GM10847 (cell line): ENCODE data around the gene CD7.

Experiments used
- POLR2A ChIP-seq: IDR thresholded peaks from 2 replicates; pipeline ENCODE4 v1.6.1; 2011; ENCODE audit not compliant: insufficient read length; ENCODE audit errors: extremely low read depth

The CD7 gene

DNA sequence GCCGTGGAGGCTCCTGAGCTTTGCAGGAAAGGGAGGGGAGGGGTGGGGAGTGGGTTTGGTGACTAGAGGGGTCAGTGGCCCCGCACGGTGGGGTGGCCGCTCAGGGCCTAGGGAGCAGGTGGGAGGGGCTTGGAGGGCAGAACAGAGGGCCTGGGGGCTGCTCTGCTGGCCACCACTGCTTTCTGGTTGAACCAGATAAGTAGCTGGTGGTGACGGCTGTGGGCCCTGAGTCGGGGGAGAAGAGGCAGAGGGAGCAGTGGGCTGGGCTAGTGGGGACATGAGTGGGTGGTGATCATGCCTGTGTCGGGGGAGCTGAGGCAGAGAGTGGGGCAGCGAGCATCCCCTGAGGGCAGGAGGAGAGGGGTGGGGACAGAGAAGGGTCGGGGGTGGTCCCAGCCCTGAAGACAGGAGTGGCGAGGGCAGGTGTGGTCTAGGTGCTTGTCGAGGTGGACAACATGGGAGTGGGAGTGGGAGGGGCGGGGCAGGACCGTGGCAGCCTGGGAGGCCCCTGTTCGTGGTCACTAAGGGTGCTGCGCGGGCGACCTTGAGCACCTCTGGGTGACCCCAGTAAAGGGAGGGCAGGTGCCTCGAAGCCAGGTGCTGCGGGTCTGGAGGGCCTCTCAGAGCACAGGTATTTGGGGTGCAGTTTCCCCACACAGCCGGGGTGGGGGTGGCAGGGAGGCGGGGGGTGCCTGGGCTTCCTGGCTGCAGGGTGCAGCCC, 6.3 kb upstream of the CD7 start:
- no peak for TF ChIP-seq POLR2A

DNA sequence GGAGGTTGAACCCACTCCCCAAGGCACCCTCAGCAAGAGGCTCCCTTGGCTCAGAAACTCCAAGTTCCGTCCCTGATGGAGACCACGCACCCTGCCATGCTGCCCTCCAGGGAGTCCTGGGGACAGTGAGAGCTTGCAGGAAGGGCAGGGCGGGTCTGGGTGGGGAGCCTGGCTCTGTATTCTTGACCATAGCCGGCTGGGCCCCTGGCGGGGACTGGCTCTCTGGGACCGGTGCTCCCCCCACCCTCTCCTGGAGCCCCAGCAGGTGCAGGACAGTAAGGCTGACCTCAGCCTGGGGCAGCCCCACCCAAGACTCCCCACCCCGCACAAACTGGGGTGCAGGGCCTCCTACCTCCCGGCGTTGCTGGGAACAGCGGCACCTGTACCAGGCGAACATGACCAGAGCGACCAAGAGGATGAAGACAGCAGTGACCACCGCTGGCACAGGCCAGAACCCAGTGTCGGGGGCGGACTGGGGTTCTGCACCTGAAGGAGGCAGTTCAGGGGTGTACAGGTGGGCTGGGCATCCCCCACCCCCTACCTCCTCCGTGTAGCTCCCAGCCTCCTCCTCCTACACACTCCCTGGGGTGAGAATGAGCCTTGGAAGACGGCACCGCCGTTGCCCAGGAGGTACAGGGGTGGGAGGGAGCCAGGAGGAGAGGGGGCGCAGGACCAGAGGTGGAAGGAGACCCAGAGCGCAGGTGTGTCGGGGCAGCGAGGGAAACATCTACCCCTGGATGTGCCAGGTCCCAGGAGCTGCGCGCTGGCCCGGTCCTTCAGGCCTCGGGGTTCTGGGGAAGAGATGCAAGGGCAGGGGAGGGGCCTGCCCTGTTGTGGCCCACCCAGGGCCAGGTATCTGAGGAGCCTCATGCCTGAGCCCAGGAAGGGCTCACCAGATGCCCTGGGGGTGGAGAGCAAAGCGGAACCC, 5.4 kb upstream of the CD7 start:
- no peak for TF ChIP-seq POLR2A

- TF ChIP-seq POLR2A: no peak
Measured at GRCh38 chr17:82321947-82322466, 4.6 kb upstream of the CD7 start.

DNA sequence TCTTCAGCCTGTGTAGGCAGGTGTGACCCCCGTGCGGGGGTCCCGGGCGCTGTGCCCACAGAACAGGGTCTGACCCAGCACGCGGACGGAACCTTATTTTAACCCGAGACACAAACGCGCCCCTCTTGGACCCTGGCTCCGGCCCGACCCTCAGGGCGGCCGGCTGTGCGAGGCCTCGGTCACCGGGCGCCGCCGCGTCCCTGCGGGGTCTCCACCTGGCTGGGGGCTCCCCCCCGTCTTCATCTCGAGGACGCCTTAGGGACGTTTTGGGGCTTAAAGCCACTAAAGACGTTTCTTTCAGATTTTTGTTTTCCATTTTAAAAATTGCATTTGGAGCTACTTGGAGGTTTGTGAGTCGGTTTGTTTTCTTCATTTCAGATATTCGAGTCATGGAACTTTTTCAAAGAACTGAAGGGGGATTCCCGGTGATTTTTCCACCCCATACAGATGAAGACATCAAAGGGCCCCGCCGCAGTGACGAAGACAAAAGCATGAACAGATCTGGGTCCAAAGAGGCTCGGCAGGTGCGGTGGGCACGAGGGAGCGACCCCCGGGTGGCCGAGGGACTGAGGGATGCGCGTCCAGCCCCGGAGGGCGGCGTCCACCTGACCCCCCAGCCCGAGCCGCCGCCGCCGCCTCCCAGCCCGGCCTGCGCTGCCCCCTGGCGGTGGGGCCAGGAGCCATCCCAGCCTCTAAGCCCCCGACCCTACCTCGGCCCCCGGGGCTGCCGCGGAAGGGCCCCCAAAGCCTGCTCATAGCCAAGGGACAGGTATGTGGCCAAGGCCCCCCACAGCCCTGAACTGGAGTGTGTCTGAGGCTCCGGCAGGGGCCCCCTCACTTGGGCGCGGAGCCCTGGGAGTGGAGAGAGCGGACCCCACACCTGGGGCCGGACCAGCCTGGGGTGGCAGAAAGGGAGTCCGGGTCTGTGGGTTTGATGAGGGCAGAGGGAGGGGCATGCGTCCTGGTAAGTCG, 3.8 kb upstream of the CD7 start:
- no peak for TF ChIP-seq POLR2A

DNA sequence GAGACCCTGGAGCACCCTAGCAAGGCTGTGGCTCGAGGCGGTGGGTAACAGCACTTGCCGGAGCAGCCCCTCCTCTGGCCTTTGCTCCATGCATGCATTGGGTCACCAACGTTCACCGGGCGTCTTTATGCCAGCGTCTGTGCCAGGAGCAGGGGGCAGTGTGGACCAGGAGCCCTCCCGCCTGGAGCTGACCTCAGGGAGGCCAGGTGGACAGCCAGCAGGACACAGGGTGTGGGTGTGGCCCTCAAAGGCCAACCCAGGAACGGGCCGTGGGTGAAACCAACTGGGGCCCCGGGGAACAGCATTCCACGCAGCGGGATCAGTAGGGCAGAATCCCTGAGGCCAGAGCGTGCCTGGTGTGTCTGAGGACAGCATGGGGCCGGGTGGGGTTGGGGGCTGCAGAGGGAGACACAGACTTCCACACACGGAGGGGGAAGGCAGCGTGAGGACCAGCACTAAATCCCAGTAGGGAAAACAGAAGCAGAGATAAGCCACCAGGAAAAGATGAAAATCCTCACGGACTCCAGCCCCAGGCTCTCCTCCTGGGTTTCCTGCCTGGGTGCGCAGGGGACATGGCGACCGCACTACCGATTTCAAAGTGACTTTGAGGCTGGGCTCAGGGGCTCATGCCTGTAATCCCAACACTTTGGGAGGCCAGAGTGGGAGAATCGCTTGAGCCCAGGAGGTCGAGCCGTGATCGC, 2.9 kb upstream of the CD7 start:
- TF ChIP-seq POLR2A: no peak

DNA sequence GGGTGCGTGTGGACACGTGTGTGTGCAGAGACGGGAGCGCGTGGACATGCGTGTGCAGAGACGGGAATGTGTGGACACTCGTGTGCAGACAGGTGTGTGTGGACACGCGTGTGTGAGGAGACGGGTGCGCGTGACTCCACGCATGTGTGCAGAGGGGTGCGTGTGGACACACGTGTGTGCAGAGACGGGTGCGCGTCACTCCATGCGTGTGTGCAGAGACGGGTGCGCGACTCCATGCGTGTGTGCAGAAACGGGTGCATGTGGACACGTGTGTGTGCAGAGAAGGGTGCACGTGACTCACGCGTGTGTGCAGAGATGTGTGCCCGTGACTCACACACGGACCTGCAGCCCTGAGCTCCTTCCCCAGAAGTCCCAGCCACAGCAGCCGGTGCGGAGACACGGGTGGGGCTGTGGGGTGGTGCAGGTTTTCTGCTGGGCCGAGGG, 2.2 kb upstream of the CD7 start:
- no peak for TF ChIP-seq POLR2A

GRCh38 chr17:82318772-82319606, 1.6 kb upstream of the CD7 start:
- no peak for TF ChIP-seq POLR2A

DNA sequence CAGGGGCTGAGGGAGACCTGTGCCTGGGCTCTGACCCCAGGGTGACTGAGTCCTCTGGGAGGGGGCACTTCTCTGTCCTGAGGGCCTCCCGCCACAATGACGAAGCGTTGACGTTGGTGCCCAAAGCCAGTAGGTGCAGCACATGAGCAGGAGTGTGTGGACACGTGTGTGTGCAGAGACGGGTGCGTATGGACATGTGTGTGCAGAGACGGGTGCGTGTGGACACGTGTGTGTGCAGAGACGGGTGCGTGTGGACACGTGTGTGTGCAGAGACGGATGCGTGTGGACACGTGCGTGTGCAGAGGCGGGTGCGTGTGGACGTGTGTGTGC, 726 bp upstream of the CD7 start:
- no peak for TF ChIP-seq POLR2A

- no peak for TF ChIP-seq POLR2A
Measured at GRCh38 chr17:82316651-82317393, 586 bp downstream of the CD7 start.

DNA sequence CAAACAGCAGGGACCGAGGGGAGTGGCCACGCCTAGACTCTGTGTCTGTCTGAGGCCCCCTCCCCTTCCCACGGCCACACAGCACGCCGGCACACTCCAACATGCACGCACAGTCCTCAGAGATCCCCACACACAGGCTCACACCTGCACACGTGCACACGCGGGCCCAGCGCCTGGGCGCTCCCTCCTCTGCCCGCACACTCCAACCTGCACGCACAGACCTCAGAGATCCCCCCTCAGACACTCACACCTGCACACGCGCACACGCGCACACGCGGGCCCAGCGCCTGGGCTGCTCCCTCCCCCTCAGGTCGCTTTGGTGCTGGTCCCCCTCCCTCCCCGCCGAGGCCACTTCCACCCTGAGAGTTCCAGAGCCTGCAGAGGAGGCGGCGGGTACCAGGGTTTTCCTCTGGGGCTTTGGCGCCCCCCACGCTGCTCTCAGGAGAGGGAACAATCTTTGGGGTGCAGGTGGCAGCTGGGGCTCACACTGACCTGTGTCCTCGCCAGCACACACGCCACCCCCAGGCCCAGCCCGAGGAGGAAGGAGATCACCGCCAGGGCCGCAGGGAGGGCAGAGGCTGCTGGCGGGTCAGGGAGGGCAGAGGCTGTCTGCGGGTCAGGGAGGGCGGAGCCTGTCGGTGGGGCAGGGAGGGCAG, 1.6 kb downstream of the CD7 start:
- TF ChIP-seq POLR2A: no peak

- TF ChIP-seq POLR2A: no peak
Measured at GRCh38 chr17:82314727-82315605, 2.4 kb downstream of the CD7 start.

DNA sequence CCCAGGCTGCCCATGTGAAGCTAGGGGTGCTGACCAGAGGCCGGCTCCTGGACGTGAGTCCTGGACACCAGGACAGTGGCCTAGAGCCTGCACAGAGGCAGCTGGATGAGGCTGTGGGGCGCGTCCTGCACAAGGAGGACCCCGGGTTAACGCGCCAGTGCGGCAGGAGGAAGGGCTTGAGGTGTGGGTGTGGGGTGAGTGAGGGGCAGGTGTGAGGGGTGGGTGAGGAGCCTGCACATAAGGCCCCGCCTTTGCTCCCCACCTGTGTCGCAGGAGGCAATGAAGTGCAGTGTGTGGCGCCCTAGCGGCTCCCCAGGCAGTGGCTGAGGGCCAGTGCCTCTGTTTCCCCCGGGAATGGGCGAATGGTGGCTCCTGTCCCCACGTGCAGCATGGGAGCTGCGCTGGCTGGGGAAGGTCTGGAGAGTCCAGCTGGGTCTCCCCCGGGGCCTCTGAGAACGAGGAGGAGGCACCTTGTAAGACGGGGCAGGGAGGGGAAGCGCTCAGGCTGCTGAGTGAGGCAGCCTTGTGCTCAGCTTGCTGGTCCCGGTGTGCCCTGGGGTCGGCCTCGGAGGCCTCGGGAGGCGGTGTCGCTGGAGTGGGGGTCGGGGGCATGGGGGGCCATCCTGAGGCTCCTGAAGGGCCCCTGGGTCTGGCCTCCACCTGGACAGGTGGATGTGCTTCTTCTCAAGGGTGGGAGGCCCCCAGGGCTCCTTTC, 3.2 kb downstream of the CD7 start:
- no peak for TF ChIP-seq POLR2A
